Loucy (cell line): Measurements from ENCODE around the gene SCAPER.

ENCODE experiments used
- EZH2phosphoT487 ChIP-seq: fragments of 200-600 bp; IDR thresholded peaks from 2 replicates; pipeline ENCODE4 v1.6.1; 2018; ENCODE audit warnings: antibody characterized with exemption, mild to moderate bottlenecking, moderate library complexity, borderline replicate concordance
- TF ChIP-seq, protein P1 (sequence below): fragments of 200-600 bp; sonication (generic); conservative IDR thresholded peaks from 2 replicates; pipeline ENCODE4 v1.5.1; 2014; ENCODE audit warnings: mild to moderate bottlenecking, antibody characterized with exemption, low read length

DNA sequence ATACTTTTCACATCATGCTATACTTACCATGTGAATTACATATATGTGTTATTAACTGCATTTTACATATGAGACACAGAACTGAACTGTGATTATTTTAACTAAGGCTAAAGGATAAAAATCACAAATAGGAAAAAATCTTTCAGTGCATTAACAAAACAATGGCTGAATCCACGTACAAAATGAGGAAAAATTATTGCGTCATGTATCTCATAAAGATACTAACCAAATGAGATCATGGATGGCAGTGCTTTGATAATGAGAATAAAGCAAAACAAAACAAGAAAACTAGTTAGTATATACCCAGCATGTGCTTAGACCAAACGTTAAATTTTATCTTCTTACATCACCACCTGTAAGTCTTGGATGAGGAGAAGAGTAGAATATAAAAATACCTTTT, 66.0 kb downstream of the SCAPER start:
- TF ChIP-seq, protein P1, sequence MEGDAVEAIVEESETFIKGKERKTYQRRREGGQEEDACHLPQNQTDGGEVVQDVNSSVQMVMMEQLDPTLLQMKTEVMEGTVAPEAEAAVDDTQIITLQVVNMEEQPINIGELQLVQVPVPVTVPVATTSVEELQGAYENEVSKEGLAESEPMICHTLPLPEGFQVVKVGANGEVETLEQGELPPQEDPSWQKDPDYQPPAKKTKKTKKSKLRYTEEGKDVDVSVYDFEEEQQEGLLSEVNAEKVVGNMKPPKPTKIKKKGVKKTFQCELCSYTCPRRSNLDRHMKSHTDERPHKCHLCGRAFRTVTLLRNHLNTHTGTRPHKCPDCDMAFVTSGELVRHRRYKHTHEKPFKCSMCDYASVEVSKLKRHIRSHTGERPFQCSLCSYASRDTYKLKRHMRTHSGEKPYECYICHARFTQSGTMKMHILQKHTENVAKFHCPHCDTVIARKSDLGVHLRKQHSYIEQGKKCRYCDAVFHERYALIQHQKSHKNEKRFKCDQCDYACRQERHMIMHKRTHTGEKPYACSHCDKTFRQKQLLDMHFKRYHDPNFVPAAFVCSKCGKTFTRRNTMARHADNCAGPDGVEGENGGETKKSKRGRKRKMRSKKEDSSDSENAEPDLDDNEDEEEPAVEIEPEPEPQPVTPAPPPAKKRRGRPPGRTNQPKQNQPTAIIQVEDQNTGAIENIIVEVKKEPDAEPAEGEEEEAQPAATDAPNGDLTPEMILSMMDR = no peak
- TF ChIP-seq EZH2phosphoT487 = no peak
